OCI-LY7 (cell line): Measurements from ENCODE around the gene DHRS7. TPM values are rescaled to one million over a fixed set of nuclear protein-coding genes. Genes with fewer than 3 reads are reported as not detected.

Experiments used
- BruUV-seq: library from RNA; stranded (reverse); fragments of 400-500 nt; replicated peaks from 2 replicates; lab custom pipeline; 2021; lab: Mats Ljungman, UMichigan
- CTCF ChIA-PET: fragments of 300-600 bp; sonication (Branson Sonifier 250); formaldehyde crosslinking; loops from one replicate; lab custom pipeline; 2022; ENCODE audit warnings: antibody characterized with exemption; ENCODE audit not compliant: unreplicated experiment; lab: Charles Lee
- POLR2A ChIA-PET: fragments of 300-600 bp; sonication (Branson Sonifier 250); formaldehyde crosslinking; loops from one replicate; lab custom pipeline; 2022; ENCODE audit warnings: antibody characterized with exemption; lab: Charles Lee
- DNase-seq: peaks from one replicate; pipeline ENCODE4 v3.0.0-alpha.2; 2015; ENCODE audit warnings: low spot score
- H2AFZ ChIP-seq: fragments of 200-600 bp; sonication (generic), shearing (Covaris generic); 2 replicates; pipeline ENCODE4 v1.6.1; 2014; ENCODE audit warnings: mild to moderate bottlenecking, antibody characterized with exemption, low read length, moderate library complexity
- H3K27ac ChIP-seq: fragments of 200-600 bp; sonication (generic); 2 replicates; pipeline ENCODE4 v1.5.1; 2014; ENCODE audit warnings: mixed run types, low read depth, mild to moderate bottlenecking, moderate library complexity, low read length, inconsistent platforms; ENCODE audit not compliant: poor library complexity, severe bottlenecking
- H3K36me3 ChIP-seq: fragments of 200-600 bp; sonication (generic); 2 replicates; pipeline ENCODE4 v1.6.1; 2014; ENCODE audit warnings: mild to moderate bottlenecking, antibody characterized with exemption, low read length, moderate library complexity, mixed read lengths; ENCODE audit not compliant: insufficient read depth
- H3K4me1 ChIP-seq: fragments of 200-600 bp; sonication (generic); 2 replicates; pipeline ENCODE4 v1.5.1; 2014; ENCODE audit warnings: mild to moderate bottlenecking, low read length; ENCODE audit not compliant: insufficient read depth, poor library complexity, severe bottlenecking
- H3K4me2 ChIP-seq: fragments of 200-600 bp; sonication (generic); 2 replicates; pipeline ENCODE4 v1.6.1; 2014; ENCODE audit warnings: mild to moderate bottlenecking, low read length
- H3K4me3 ChIP-seq: fragments of 200-600 bp; sonication (generic); 2 replicates; pipeline ENCODE4 v1.5.1; 2014; ENCODE audit warnings: mild to moderate bottlenecking, low read depth, low read length; ENCODE audit not compliant: poor library complexity, severe bottlenecking
- H3K79me2 ChIP-seq: fragments of 200-600 bp; sonication (generic); 2 replicates; pipeline ENCODE4 v1.6.1; 2016; ENCODE audit warnings: low read depth, mild to moderate bottlenecking, low read length, moderate library complexity, mixed read lengths; ENCODE audit not compliant: insufficient read depth
- H3K9me2 ChIP-seq: fragments of 200-600 bp; sonication (generic); 2 replicates; pipeline ENCODE4 v1.6.1; 2016; ENCODE audit warnings: mild to moderate bottlenecking, low read length, mixed read lengths; ENCODE audit not compliant: insufficient read depth
- H3K9me3 ChIP-seq: fragments of 200-600 bp; sonication (generic); 2 replicates; pipeline ENCODE4 v1.6.1; 2014; ENCODE audit warnings: mild to moderate bottlenecking, mixed run types, low read length, mixed read lengths
- H4K20me1 ChIP-seq: fragments of 200-600 bp; sonication (generic); 2 replicates; pipeline ENCODE4 v1.6.1; 2014; ENCODE audit warnings: mild to moderate bottlenecking, antibody characterized with exemption, low read length, moderate library complexity, mixed read lengths; ENCODE audit not compliant: insufficient read depth
- CTCF ChIP-seq: fragments of 200-600 bp; sonication (generic); conservative IDR thresholded peaks from 2 replicates; pipeline ENCODE4 v1.5.1; 2014; ENCODE audit warnings: mild to moderate bottlenecking, antibody characterized with exemption, low read length, moderate library complexity, mixed read lengths
- EZH2phosphoT487 ChIP-seq: fragments of 200-600 bp; sonication (generic); IDR thresholded peaks from 2 replicates; pipeline ENCODE4 v1.6.1; 2018; ENCODE audit warnings: low read depth, borderline replicate concordance, mild to moderate bottlenecking, mixed run types, antibody characterized with exemption, low read length, moderate library complexity, mixed read lengths
- intact Hi-C: fragments of 100-400 bp; cut with micrococcal nuclease; formaldehyde crosslinking; loops from one replicate; pipeline ENCODE4 v1.10.0; 2022; ENCODE audit not compliant: unreplicated experiment
- total RNA-seq, 2 experiments: library from RNA; depleted of rRNA in 1 of 2; stranded (reverse); fragments of >200 nt in 1 of 2; shearing (Covaris generic) in 1 of 2; gene quantifications; 2 replicates each; pipeline ENCODE4 v1.2.3, GENCODE V29; 2014 to 2022

Gene DHRS7
- total RNA-seq, 2 experiments from 2014 or later, result 31.1 to 32.7 TPM

GRCh38 chr14:60125918-60126317, 39.3 kb downstream of the DHRS7 start:
- H2AFZ ChIP-seq, result no peak overlapping the region
- DNase-seq, result no peak
- TF ChIP-seq EZH2phosphoT487, result no peak
- TF ChIP-seq CTCF, result no peak
- H3K4me1 ChIP-seq, result no peaks in the 10 kb centered on the region
- H3K79me2 ChIP-seq, result no peaks in the 10 kb centered on the region
- no TSS peak for BruUV-seq
- H3K4me3 ChIP-seq, result no peak overlapping the region
- CTCF ChIA-PET, result no interaction called here
- POLR2A ChIA-PET, result interaction anchor here (0.6 to 1.0 kb wide), 3 partner anchors 39 to 354 kb away, joined by 3 read pairs; partner anchors contain the start of gene DHRS7
- H3K9me2 ChIP-seq, result no peaks in the 10 kb centered on the region
- no peaks in the 10 kb centered on the region for H4K20me1 ChIP-seq
- no peaks in the 10 kb centered on the region for H3K9me3 ChIP-seq
- H3K4me2 ChIP-seq, result no peak overlapping the region
- no peak overlapping the region for H3K27ac ChIP-seq
- intact Hi-C loops, result no loop called here
- H3K36me3 ChIP-seq, result peaks cover 89% of the 10 kb centered on the region

GRCh38 chr14:60116181-60116580, 49.0 kb downstream of the DHRS7 start:
- H3K9me3 ChIP-seq, result no peaks in the 10 kb centered on the region
- BruUV-seq, result no TSS peak
- no peak overlapping the region for H3K27ac ChIP-seq
- H3K79me2 ChIP-seq, result peaks cover 18% of the 10 kb centered on the region; the same call in 1 of the 2 replicates
- no peaks in the 10 kb centered on the region for H3K4me1 ChIP-seq
- H3K36me3 ChIP-seq, result peaks cover 65% of the 10 kb centered on the region
- H3K9me2 ChIP-seq, result no peaks in the 10 kb centered on the region
- no peak for DNase-seq
- TF ChIP-seq EZH2phosphoT487 (no peak), CTCF (no peak)
- CTCF ChIA-PET, result no interaction called here
- POLR2A ChIA-PET, result interaction anchor here (0.7 to 0.9 kb wide), 2 partner anchors 10 to 11 kb away, joined by 4 read pairs; no protein-coding TSS in a partner anchor
- intact Hi-C loops, result no loop called here
- no peaks in the 10 kb centered on the region for H4K20me1 ChIP-seq
- H2AFZ ChIP-seq, result no peak overlapping the region
- no peak overlapping the region for H3K4me3 ChIP-seq
- H3K4me2 ChIP-seq, result no peak overlapping the region

GRCh38 chr14:60114881-60115280, 50.3 kb downstream of the DHRS7 start:
- CTCF ChIA-PET, result no interaction called here
- intact Hi-C loops, result no loop called here
- POLR2A ChIA-PET, result interaction anchor here (1.0 to 1.6 kb wide), 3 partner anchors 10 to 150 kb away, joined by 3 to 4 read pairs (median 3); no protein-coding TSS in a partner anchor

More at GRCh38 chr14:60114881-60115280, 50.3 kb downstream of the DHRS7 start:
- TF ChIP-seq CTCF (no peak), EZH2phosphoT487 (no peak)
- H3K4me3 ChIP-seq, result no peak overlapping the region
- H3K9me3 ChIP-seq, result no peaks in the 10 kb centered on the region
- H3K9me2 ChIP-seq, result no peaks in the 10 kb centered on the region
- no peak for DNase-seq
- no peaks in the 10 kb centered on the region for H4K20me1 ChIP-seq
- H2AFZ ChIP-seq, result no peak overlapping the region
- no peak overlapping the region for H3K27ac ChIP-seq
- H3K36me3 ChIP-seq, result peaks cover 57% of the 10 kb centered on the region
- no peaks in the 10 kb centered on the region for H3K4me1 ChIP-seq
- BruUV-seq, result TSS peak; percentile 17
- peaks cover 18% of the 10 kb centered on the region; the same call in 1 of the 2 replicates for H3K79me2 ChIP-seq
- H3K4me2 ChIP-seq, result no peak overlapping the region
